Dermis blood vessel endothelial cell (primary cell): Measurements from ENCODE around the gene ORMDL2. TPM values are rescaled to one million over a fixed set of nuclear protein-coding genes. Genes with fewer than 3 reads are reported as not detected.
"Not testable (repeated sequence)": the region's sequence is repeated elsewhere in the genome, so short reads cannot be mapped to it uniquely, and the experiment has no call there.

Experiments
- DNase-seq: peaks from one replicate; pipeline ENCODE4 v3.0.0; 2010
- total RNA-seq: library from RNA; depleted of rRNA; stranded (reverse); fragments of >200 nt; gene quantifications from 2 replicates; pipeline ENCODE4 v1.2.3, GENCODE V29; 2014

Gene ORMDL2
- total RNA-seq, 1 donor from 2014 or later: 38.6 TPM

GRCh38 chr12:55829967-55830600, 12.2 kb downstream of the ORMDL2 start:
- peak; percentile 35 for DNase-seq

DNA sequence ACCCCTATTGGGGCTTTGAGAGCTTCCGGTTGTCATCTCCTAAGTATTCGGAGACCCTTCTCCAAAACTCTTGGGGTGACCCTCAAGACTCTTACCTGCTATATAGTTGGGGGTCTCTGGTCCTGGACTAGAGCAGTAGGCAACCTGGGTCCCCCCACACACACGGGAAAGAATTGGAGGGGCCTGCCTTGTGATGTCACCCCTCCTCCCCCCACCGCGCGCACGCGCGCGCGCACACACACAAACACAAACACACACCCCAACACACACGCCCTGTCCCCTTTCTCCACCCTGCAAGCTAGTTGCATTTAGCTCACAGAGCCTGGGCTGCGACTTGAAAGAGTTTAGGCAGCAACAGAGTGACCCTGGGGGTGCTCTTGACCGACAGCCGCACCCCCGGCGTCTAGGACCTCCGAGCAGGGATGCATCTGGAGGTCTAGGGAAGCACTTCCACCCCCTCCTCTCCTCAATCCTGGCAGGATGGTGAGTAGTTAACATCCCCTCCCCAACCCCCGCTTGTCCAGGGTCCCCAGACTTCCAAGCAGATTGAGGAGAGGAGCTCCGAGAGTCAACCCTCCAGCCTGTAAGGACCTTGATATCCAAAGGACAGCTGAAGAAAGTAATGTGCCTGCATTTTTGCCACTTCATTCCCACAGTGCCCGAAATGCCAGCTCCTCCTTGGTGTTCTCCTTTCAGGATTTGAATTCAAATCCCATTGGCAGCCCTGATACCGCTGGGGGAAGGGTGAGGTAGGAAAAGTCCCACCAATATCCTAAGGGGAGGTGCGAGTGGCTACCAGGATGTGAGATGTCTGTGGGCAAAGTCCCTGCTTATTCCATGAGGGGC, 13.0 kb downstream of the ORMDL2 start:
- peak; percentile 75 for DNase-seq

- no peak for DNase-seq
Observed at GRCh38 chr12:55831447-55831815, 13.6 kb downstream of the ORMDL2 start.

DNA sequence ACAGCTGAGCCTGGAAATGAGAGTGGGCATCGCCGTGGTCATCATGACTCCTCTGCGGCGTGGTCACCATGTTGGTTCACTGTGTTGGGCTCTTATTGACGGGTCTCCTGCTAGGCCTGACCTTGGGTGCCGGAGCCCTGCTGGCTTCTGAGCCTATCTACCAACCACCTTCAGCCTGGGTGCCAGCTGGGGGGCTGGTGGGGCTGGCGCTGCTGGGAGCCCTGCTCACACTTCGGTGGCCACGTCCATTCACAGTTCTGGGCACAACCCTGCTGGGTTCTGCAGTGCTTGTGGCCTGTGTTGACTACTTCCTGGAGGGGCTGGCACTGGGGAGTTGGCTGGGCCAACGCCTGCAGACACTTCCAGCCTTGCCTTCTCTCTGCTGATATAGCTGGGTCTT, 15.2 kb downstream of the ORMDL2 start:
- no peak for DNase-seq

DNA sequence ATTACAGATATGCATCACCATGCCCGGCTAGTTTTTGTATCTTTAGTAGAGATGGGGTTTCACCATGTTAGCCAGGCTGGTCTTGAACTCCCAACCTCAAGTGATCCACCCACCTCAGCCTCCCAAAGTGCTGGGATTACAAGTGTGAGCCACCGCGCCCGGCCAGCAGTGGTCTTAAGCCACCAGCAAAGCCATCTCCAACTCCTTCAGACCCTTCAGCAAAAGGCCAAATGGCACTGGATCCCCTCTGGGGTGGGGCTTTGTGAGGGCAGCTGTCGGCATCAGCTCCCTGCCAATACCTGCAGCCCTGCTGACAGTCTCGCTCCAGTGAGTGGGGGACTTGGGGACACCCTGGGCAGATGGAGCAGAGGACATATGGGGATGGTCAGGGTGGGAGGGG, 16.6 kb downstream of the ORMDL2 start:
- not testable (repeated sequence) for DNase-seq

DNA sequence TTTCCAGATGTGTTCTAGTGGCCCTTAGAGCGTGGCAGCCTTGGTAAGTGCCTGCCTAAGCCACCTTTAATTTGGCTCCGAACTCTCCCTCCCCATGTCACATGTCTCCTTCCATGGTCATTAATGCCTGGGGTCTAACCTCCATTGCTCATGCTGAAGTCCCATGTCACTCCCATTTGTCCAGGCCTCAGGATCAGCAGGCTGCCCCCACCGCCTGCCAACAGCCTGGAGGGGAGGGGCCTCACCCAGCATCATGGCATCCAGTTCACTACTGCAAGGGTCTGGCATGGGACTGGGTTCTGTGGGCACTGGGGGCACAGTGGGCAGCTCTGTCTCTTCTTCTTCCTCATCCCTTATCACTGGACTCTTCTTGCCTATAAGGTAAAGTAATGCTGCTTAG, 20.5 kb downstream of the ORMDL2 start:
- no peak for DNase-seq

GRCh38 chr12:55839345-55840140, 21.7 kb downstream of the ORMDL2 start:
- no peak for DNase-seq

- DNase-seq: no peak
Observed at GRCh38 chr12:55840581-55841351, 22.9 kb downstream of the ORMDL2 start.

- peak; percentile 63 for DNase-seq
Observed at GRCh38 chr12:55842681-55843429, 25.0 kb downstream of the ORMDL2 start, which contains the start of gene MMP19. MMP19 (minus strand) TSS chr12:55842936; CDS start chr12:55842830, 106 bp downstream.

DNA sequence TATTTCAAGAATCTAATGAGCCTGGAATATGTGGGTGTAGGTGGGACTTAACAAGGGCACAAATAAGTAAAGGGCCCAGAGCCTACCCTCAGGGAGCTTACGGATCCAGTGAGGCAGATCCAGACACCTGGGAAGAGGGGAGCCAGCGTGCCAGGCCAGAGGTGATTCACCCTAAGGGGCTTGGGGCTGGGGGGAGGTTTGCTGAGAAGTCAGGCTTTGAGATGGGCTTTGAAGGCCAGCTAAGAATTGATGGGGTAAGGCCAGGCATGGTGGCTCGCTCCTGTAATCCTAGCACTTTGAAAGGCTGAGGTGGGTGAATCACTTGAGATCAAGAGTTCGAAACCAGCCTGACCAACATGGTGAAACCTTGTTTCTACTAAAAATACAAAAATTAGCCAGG, 25.6 kb downstream of the ORMDL2 start:
- no peak for DNase-seq

- DNase-seq: no peak
Observed at GRCh38 chr12:55844961-55845360, 27.1 kb downstream of the ORMDL2 start.

DNA sequence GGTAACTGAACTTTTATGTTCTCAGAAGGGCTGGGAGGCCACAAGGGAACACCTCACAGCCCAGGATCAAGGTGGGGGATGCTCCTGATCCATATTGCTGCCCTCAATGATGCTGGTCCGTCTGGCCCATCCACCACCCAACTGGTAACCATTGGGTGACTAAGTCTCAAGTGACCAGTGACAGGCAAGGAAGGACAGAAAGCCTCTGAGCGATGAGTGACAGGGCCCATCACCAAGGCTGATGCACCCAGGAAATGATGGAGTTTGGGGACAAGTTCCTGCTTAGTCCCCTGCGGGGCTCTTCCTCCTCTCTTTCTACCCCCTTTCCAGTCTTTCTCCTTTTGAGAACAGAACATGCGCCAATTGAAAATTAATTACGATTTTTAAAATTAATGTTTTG, 27.5 kb downstream of the ORMDL2 start:
- DNase-seq: no peak

GRCh38 chr12:55845785-55846496, 28.1 kb downstream of the ORMDL2 start:
- DNase-seq: no peak

- DNase-seq: peak; percentile 52
Observed at GRCh38 chr12:55847033-55847432, 29.2 kb downstream of the ORMDL2 start.

GRCh38 chr12:55847603-55848291, 29.9 kb downstream of the ORMDL2 start:
- peak; percentile 98 for DNase-seq

DNA sequence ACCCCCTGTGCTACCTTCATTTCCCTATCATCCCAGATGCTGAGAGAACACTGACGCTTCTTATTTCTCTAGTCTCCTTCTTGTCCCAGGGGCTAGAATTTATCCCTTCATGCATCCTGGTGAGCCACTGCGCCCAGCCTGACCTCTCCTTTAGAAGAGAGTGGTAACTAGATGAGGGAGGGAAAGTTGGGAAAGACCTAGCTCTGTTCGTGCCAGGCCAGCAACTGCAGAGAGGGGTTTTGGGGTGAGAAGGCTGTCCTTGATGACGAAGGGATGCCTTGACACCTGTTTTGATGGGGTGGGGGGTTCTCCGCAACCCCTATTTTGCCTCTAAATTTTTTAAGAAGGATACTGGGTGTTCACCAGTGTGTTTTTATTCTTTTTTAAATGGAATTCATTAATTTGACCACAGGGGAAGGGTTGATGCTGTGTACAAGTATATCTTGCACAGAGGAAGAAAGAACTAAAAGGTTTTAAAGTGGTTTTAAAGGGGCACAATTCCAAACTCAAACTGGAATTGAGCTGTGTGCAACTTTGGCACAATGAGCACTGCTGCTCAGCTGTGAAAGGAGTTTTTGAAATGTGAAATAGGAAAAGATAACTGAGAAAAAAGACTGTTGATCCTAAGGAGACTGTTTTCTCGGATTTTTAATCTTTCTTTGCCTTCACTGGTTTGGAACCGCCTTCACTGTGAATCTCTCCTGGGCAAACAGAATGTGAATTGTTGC, 31.9 kb downstream of the ORMDL2 start:
- no peak for DNase-seq

- no peak for DNase-seq
Observed at GRCh38 chr12:55850401-55850800, 32.6 kb downstream of the ORMDL2 start.

DNA sequence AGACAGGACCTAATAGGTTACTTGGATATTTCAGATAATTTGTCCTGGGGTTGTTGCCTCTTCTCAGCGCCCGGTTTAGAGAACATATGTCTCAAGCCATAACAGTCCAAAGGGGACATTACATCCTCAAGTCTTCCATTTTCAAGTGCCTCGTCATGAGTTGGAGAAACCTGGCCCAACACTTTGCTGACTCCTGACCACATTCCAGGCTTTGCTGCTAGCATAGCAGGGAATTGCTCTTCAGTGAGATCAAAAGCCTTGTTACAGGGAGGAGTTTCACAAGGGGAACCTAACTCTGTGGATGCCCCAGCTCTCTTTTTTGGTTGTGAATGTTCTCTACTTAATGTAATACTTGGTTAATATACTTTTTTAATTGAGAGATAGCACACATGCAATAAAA, 33.1 kb downstream of the ORMDL2 start:
- DNase-seq: no peak

DNA sequence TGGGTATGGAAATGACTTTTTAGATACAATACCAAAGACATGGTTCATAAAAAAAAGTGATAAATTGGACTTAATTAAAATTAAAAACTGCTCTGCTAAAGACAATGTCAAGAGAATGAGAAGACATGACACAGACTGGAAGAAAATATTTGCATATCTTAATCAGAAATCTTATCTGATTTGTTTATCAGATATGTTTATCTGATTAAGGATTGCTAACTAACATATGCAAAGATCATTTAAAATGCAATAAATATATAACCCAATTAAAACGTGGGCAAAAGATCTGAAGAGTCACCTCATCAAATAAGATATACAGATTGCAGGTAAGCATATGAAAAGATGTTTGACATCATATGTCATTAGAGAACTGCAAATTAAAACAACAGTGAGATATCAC, 34.9 kb downstream of the ORMDL2 start:
- no peak for DNase-seq

DNA sequence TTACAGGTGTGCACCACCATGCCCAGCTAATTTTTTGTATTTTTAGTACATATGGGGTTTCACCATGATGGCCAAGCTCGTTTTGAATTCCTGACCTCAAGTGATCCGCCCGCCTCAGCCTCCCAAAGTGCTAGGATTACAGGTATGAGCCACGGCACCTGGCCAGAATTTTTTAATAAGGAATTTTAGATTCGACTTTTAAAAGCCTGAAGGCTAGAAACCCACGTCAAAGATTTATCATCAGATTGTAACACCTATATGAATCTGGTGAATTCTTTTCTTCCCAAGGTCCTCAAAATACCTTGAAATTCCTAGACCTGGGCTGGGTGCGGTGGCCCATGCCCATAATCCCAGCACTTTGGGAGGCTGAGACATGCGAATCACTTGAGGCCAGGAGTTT, 43.6 kb downstream of the ORMDL2 start:
- DNase-seq: no peak
